Astrocyte of the spinal cord (primary cell): ENCODE measurements around the gene TMEM132D.

Experiments
- DNase-seq: peaks from one replicate; pipeline ENCODE4 v3.0.0; 2011; ENCODE audit warnings: low read depth, low spot score
- H3K4me3 ChIP-seq: 2 replicates; pipeline ENCODE4 v1.5.1; 2011; ENCODE audit warnings: low read depth, mild to moderate bottlenecking, low read length, moderate library complexity
- CTCF ChIP-seq: IDR thresholded peaks from 2 replicates; pipeline ENCODE4 v1.5.1; 2012; ENCODE audit warnings: low read depth, mild to moderate bottlenecking, low read length, inconsistent platforms
- in situ Hi-C: cut with HindIII; loops from 2 replicates; pipeline ENCODE4 v1.10.0; 2017; ENCODE audit warnings: low sequenced_read_pairs

Gene TMEM132D

GRCh38 chr12:129423041-129423580, 480.7 kb downstream of the TMEM132D start:
- H3K4me3 ChIP-seq = no peak overlapping the region
- no peak for TF ChIP-seq CTCF
- no peak for DNase-seq
- in situ Hi-C loops = no loop called here

DNA sequence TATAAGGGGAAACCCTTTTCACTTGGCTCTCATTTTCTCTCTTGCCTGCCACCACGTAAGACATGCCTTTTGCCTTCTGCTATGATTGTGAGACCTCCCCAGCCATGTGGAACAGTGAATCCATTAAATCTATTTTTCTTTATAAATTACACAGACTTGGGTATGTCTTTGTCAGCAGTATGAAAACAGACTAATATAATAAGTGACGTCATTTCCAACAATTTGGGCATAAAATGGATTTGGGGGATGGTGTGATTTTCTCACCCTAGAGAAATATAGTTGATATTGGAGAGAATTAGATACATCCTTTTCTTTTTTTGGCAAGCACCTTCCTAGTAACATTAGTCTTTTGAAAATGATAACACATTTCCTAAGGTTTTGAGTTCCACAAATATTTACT, 490.5 kb downstream of the TMEM132D start:
- TF ChIP-seq CTCF = no peak
- no peak overlapping the region for H3K4me3 ChIP-seq
- in situ Hi-C loops = no loop called here
- no peak for DNase-seq

- H3K4me3 ChIP-seq = no peak overlapping the region
- in situ Hi-C loops = no loop called here
- no peak for DNase-seq
- TF ChIP-seq CTCF = no peak
These were observed 494.5 kb downstream of the TMEM132D start for GRCh38 chr12:129409281-129409680.

DNA sequence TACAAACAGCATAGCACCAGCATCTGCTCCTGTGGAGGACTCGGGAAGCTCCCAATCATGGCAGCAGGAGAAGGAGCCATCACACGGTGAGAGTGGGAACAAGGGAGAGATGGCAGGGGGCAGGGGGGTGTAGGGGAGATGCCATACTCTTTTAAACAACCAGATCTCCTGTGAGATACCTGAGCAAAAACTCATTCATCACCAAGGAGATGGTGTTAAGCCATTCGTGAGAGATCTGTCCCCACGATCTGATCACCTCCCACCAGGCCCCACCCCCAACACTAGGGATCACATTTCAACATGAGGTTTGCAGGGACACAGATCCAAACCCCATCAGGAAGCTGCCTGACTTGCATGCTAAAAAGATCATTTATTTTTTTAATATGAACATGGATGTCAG, 499.3 kb downstream of the TMEM132D start:
- no peak overlapping the region for H3K4me3 ChIP-seq
- TF ChIP-seq CTCF = no peak
- no peak for DNase-seq
- in situ Hi-C loops = no loop called here

DNA sequence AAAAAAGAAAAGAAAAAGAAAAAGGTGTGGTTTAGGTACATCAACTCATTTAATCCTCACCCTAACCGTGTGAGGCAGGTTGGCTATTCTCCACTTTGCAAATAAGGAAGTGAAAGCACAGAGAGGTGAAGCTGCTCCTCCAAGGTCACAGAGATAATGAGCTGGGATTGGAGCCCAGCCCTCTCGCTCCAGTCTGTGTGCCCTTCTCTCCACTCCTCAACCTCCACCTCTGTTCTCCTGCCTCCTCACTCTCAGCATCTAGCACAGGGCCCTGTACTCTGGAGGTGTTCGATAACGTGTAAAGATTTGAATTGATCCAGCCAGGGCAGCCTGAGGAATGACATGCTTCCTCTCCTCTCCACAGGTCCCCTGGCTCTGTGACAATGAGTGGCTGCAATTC, 502.3 kb downstream of the TMEM132D start:
- in situ Hi-C loops = no loop called here
- no peak overlapping the region for H3K4me3 ChIP-seq
- no peak for TF ChIP-seq CTCF
- no peak for DNase-seq

DNA sequence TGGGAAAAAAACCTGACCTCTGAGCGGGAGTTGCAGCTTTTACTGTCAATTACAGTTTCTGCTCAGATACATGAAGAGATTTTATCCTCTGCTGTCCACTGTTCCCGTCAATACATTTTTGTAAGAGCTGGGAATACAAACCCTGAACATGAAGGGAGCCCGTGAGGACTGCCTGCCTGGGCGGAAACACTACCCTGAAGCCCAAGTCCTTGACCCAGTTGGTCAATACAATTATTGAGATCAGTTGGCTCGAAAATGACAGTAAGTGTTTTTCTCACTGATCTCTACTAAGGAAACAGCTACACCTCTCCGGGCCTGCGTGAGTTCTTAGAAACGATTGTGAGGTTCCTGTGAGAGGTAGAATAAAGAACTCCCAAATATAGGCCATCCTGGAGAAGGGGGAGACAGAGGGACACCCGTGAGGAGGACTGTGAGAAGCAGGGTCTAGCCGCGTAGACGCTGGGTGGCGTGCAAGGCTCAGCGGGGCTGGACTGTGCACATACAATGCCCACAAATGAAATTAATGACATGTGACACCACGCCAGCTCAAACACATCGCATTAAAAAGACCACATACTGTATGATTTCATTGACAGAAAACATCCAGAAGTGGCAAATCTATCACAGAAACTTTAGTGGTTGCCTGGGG, 509.5 kb downstream of the TMEM132D start:
- H3K4me3 ChIP-seq = no peak overlapping the region
- no peak for TF ChIP-seq CTCF
- DNase-seq = no peak
- in situ Hi-C loops = no loop called here
